Measurements from ENCODE around the gene RALGAPA1. TPM values are rescaled to one million over a fixed set of nuclear protein-coding genes. Genes with fewer than 3 reads are reported as not detected.

Gene RALGAPA1
- total and polyA plus RNA-seq, 2 donors (not counting 1 experiment from before 2014, with no cell fraction given) = 7.2 to 34.5 TPM

DNA sequence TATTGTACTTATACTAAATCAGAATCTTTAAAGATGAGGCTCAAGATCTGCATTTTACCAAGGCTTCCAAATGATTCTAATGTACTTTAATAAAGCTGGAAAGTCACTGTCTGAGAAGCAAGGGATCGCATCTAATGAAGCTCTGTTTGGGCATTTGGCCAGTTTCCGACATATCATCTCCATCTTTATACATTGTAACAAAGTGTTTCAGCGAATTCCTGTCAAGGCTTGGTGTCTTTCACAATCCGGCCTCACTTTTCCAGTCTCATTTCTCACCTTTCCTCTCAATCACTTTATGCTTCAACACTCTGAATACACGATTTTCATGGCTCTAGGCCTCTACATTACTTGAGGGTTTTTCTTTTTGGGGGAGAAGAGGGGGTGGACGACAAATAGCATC lies 302.6 kb downstream of the RALGAPA1 start:
- no peak overlapping the region for H3K27ac ChIP-seq (ENCODE audit: insufficient read depth, low read length)
- H3K9me3 ChIP-seq (ENCODE audit: control insufficient read depth, insufficient read depth, low read depth, low read length) = no peaks in the 10 kb centered on the region
- no peaks in the 10 kb centered on the region for H3K79me2 ChIP-seq (ENCODE audit: control insufficient read depth, insufficient read depth, low read length)
- no peak for DNase-seq (ENCODE audit: low read depth in 2 of 2)
- no peak overlapping the region for H3K4me3 ChIP-seq (replicated peaks in 1 of 4; ENCODE audit: control extremely low read depth in 1 of 4, insufficient read depth in 1 of 4, low read depth in 3 of 4, low read length in 4 of 4)
- no peaks in the 10 kb centered on the region for H3K36me3 ChIP-seq (ENCODE audit: control insufficient read depth, insufficient read depth, low read length)
- H3K9ac ChIP-seq (ENCODE audit: insufficient read depth, low read length) = no peak overlapping the region
- no peak overlapping the region for H3K4me2 ChIP-seq (ENCODE audit: extremely low read depth, insufficient read depth, low read length)
- H2AFZ ChIP-seq (ENCODE audit: low read length) = no peak overlapping the region
- TF ChIP-seq CTCF (conservative IDR thresholded peaks at IDR 0.05 in 1 of 2, IDR thresholded peaks at IDR 0.05 in 1 of 2; ENCODE audit: low read depth in 1 of 2, low read length in 2 of 2) = no peak
- H3K27me3 ChIP-seq (ENCODE audit: control insufficient read depth, insufficient read depth, low read length) = no peaks in the 10 kb centered on the region
- no peaks in the 10 kb centered on the region for H4K20me1 ChIP-seq (ENCODE audit: control insufficient read depth, extremely low read depth, insufficient read depth, low read length)
- H3K4me1 ChIP-seq (ENCODE audit: control insufficient read depth, extremely low read depth, insufficient read depth, low read length) = no peaks in the 10 kb centered on the region

DNA sequence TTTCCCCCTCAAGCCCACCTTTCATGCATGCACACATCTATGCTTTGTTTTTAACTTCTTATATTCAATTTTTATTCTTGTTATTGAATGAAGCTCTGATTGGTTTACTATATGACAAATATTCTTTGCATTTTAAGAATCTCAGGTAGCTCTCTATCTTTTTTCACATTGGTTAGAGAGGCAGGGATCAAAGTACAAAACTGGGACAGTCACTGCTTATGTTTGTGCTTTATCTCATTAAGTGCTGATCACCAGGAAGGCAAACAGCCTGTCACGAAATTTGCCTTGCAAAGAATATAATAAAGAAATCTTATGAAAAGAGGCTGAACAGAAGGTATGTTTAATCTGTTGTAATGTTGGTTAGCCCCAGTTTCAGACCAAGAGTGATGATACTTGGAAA lies 304.8 kb downstream of the RALGAPA1 start:
- no peak overlapping the region for H3K27ac ChIP-seq (ENCODE audit: insufficient read depth, low read length)
- H3K4me2 ChIP-seq (ENCODE audit: extremely low read depth, insufficient read depth, low read length) = no peak overlapping the region

GRCh38 chr14:35503646-35504045 lies 305.4 kb downstream of the RALGAPA1 start:
- no peaks in the 10 kb centered on the region for H3K36me3 ChIP-seq (ENCODE audit: control insufficient read depth, insufficient read depth, low read length)
- DNase-seq (ENCODE audit: low read depth in 2 of 2) = no peak
- TF ChIP-seq CTCF (conservative IDR thresholded peaks at IDR 0.05 in 1 of 2, IDR thresholded peaks at IDR 0.05 in 1 of 2; ENCODE audit: low read depth in 1 of 2, low read length in 2 of 2) = no peak
- no peak for TF ChIP-seq EZH2 (IDR thresholded peaks at IDR 0.05; ENCODE audit: low read length, missing control alignments)
- H2AFZ ChIP-seq (ENCODE audit: low read length) = no peak overlapping the region
- no peaks in the 10 kb centered on the region for H3K79me2 ChIP-seq (ENCODE audit: control insufficient read depth, insufficient read depth, low read length)
- no peak overlapping the region for H3K27ac ChIP-seq (ENCODE audit: insufficient read depth, low read length)
- no peaks in the 10 kb centered on the region for H3K9me3 ChIP-seq (ENCODE audit: control insufficient read depth, insufficient read depth, low read depth, low read length)
- no peak overlapping the region for H3K4me3 ChIP-seq (replicated peaks in 1 of 4; ENCODE audit: control extremely low read depth in 1 of 4, insufficient read depth in 1 of 4, low read depth in 3 of 4, low read length in 4 of 4)
- H3K4me2 ChIP-seq (ENCODE audit: extremely low read depth, insufficient read depth, low read length) = no peak overlapping the region
- H3K4me1 ChIP-seq (ENCODE audit: control insufficient read depth, extremely low read depth, insufficient read depth, low read length) = no peaks in the 10 kb centered on the region
- no peaks in the 10 kb centered on the region for H4K20me1 ChIP-seq (ENCODE audit: control insufficient read depth, extremely low read depth, insufficient read depth, low read length)
- H3K9ac ChIP-seq (ENCODE audit: insufficient read depth, low read length) = no peak overlapping the region
- H3K27me3 ChIP-seq (ENCODE audit: control insufficient read depth, insufficient read depth, low read length) = no peaks in the 10 kb centered on the region

More for the DNA sequence above, 304.8 kb downstream of the RALGAPA1 start:
- TF ChIP-seq CTCF (conservative IDR thresholded peaks at IDR 0.05 in 1 of 2, IDR thresholded peaks at IDR 0.05 in 1 of 2; ENCODE audit: low read depth in 1 of 2, low read length in 2 of 2) = no peak
- no peak for TF ChIP-seq EZH2 (IDR thresholded peaks at IDR 0.05; ENCODE audit: low read length, missing control alignments)
- DNase-seq (ENCODE audit: low read depth in 2 of 2) = no peak
- Histone ChIP-seq H3K79me2 (ENCODE audit: control insufficient read depth, insufficient read depth, low read length) (no peaks in the 10 kb centered on the region), H3K4me3 (replicated peaks in 1 of 4; ENCODE audit: control extremely low read depth in 1 of 4, insufficient read depth in 1 of 4, low read depth in 3 of 4, low read length in 4 of 4) (no peak overlapping the region), H2AFZ (ENCODE audit: low read length) (no peak overlapping the region), H3K9ac (ENCODE audit: insufficient read depth, low read length) (no peak overlapping the region), H4K20me1 (ENCODE audit: control insufficient read depth, extremely low read depth, insufficient read depth, low read length) (no peaks in the 10 kb centered on the region), H3K36me3 (ENCODE audit: control insufficient read depth, insufficient read depth, low read length) (no peaks in the 10 kb centered on the region), H3K27me3 (ENCODE audit: control insufficient read depth, insufficient read depth, low read length) (no peaks in the 10 kb centered on the region), H3K4me1 (ENCODE audit: control insufficient read depth, extremely low read depth, insufficient read depth, low read length) (no peaks in the 10 kb centered on the region), H3K9me3 (ENCODE audit: control insufficient read depth, insufficient read depth, low read depth, low read length) (no peaks in the 10 kb centered on the region)

All from fibroblast of lung (primary cell).